DMS 273 (cell line): ENCODE measurements around the gene DMD.

ENCODE experiments used
- DNase-seq: peaks from one replicate; lab custom pipeline; 2025; ENCODE audit not compliant: unreplicated experiment; lab: John Stamatoyannopoulos, UW

The DMD gene

DNA sequence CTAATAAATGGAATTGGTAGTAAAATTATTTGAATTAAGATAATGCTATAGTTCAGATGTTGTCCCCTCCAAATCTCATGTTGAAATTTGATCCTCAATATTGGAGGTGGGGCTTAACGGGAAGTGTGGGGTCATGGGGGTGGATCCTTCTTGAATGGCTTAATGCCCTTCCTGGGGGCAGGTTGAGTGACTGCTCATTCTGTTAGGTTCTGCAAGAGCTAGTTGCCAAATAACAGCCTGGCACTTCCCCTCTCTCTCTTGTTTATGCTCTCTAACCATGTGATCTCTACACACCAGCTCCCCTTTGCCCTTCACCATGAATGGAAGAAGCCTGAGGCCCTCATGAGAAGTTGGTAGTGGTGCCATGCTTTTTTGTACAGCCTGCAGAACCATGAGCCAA, 1414.7 kb downstream of the DMD start:
- DNase-seq, result no peak

GRCh38 chrX:31747411-31747810, 1463.9 kb downstream of the DMD start:
- no peak for DNase-seq

- no peak for DNase-seq
Measured at GRCh38 chrX:31743004-31743403, 1468.3 kb downstream of the DMD start.

GRCh38 chrX:31717474-31717873, 1493.9 kb downstream of the DMD start:
- no peak for DNase-seq

GRCh38 chrX:31715675-31716074, 1495.7 kb downstream of the DMD start:
- DNase-seq, result no peak

DNA sequence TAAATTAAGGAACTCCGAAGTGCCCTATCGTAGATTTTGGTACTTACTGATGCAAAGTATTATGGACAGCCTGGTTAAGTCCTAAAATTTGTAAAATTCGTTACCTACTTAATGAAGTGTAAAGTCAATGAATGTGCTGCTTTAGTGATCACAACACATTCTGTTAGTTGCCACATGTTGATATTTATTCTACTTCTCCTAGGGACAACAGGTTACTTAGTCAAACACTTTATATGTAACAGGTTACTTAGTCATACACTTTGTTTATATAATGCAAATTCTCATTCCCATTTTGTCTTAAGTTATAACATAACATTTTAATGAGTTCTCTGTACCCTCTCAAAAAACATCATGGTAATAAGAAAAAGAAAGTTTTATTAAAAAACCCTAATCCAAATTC, 1496.6 kb downstream of the DMD start:
- no peak for DNase-seq

- DNase-seq, result no peak
Measured at GRCh38 chrX:31713120-31713519, 1498.2 kb downstream of the DMD start.

DNA sequence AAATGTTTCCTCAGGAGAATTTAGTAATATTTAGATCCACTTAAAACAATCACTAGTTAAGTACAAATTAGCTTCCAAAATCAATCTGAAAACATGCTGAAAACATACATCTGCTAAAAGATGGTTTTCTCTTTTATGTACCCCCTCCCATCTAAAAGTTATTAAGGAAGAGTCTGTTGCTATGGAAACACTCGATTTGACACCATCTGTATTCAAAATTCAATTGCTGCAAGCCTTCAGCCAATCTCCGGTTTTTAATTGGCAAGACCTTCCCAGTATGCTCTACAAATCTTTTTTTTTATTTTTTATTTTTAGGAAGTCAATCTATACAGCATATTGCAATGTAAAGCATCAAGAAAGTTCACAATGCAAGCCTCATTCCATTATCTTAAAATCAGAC, 1500.2 kb downstream of the DMD start:
- DNase-seq, result no peak

DNA sequence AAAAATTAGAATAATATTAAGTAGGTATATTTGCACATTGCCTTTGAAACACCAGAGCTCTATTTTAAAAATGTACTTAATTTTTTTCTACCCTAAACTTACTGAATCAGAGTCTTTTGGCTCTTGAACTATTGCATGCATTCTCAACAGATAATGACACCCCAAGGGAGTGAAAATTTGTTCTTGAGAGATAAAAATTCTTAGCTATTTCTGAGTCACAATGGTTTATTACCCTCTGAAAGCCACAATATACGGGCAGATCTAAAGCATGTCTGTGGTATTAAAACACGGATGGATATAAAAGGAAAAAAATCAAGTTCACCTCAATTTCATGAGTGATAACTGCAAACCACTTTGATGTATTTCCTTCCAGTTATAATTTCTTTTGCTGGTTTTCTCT, 1503.2 kb downstream of the DMD start:
- DNase-seq, result no peak

DNA sequence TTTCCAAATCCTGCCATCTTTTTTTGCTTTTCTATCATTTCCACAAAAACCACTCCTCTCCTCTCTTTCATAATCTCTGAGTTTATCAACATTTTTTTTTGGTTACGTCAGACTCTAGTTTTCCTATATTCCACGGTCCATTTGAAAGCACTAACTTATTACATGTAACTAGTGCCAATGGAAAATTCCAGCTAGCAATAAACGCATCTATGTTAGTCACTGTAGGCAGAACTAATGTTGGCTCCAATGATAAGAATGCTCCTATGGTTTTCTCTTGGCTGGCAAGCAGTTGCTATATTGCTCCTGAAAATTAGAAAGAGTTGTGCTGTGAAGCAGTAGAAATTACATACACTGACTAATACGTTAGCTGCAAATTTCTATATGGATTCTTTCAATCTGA, 1504.9 kb downstream of the DMD start:
- no peak for DNase-seq

- DNase-seq, result no peak
Measured at GRCh38 chrX:31705816-31706215, 1505.5 kb downstream of the DMD start.

- no peak for DNase-seq
Measured at GRCh38 chrX:31704938-31705337, 1506.4 kb downstream of the DMD start.

GRCh38 chrX:31702222-31702621, 1509.1 kb downstream of the DMD start:
- no peak for DNase-seq

- no peak for DNase-seq
Measured at GRCh38 chrX:31697294-31697916, 1513.9 kb downstream of the DMD start.

DNA sequence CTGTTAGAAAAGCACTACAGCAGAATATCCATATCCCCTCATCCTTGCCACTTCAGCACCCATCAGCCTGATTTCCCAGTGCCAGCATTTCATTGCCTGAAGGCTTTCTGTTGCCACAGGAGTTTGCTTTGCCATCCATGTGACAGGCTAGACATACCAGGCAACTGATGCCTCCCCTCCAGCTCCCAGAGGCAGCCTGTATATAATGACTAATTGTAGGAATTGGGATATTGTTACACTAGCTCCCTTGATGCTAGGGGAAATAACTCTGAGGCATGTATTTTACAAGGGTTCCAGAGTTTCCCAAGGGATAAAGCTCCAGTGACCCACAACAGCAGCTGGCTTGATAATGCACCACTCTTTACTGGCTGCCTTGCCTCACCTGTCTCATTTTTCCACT, 1531.5 kb downstream of the DMD start:
- DNase-seq, result no peak

- DNase-seq, result no peak
Measured at GRCh38 chrX:31670245-31670644, 1541.1 kb downstream of the DMD start.

DNA sequence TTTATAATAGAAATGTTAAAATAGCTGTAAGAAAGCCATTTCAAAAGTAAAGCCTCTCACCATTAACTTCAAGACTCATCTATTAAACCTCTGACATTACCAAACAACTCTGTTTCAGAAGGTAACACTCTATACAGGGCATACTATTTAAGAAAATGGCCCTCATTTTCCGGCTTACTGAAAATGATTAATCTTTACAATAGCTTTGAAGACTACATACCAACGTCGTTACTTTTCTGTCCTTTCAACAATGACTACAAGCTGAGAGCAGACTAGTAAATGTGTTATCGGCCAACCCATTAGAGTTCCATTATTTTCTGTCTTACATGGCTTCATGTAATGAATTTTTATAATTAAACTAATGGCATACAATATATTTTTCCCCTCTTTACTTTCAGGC, 1545.9 kb downstream of the DMD start:
- no peak for DNase-seq

DNA sequence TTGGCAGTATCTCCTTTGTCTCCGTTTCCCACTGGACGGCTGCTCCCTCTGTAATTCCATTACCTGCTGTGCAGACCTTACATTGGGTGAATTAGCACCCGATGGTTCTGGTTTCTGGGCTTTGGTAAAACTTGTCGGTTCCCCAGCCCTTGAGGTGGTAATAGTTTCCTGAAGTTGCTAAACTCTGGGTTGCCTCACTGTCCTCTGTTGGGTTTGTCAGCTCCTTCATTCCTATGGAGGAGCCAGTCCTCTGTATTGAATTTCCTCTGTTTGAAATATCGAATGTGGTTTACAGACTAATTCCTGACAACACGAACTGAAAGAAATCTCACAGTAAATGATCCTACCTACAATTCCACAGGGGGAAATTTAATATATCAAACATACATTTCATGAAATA, 1548.2 kb downstream of the DMD start:
- no peak for DNase-seq

DNA sequence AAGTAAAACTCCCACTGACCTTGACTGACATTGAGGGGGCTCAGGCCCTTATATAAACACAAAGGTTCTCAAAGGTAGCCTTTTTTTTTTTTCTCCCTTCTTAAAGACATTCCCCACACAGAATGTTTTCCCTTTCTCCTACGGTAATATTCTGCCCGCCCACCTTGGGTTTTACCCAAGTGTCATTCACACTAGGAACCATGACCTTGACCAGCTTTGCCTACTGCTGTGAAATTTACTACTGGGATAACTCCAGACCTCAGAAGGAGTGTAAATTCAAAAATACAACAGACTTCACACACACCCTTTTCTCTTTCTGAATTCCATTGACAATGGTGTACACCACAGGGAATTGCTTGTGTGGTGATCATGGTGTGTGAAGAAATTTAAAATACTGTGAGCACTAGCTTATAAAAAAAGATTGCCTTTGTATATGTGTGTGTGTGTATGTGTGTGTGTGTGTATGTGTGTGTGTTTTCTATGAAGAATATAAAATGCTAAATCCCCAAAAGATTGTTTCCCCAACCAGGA, 1550.0 kb downstream of the DMD start:
- no peak for DNase-seq

GRCh38 chrX:31658360-31658759, 1553.0 kb downstream of the DMD start:
- DNase-seq, result peak; percentile 53

DNA sequence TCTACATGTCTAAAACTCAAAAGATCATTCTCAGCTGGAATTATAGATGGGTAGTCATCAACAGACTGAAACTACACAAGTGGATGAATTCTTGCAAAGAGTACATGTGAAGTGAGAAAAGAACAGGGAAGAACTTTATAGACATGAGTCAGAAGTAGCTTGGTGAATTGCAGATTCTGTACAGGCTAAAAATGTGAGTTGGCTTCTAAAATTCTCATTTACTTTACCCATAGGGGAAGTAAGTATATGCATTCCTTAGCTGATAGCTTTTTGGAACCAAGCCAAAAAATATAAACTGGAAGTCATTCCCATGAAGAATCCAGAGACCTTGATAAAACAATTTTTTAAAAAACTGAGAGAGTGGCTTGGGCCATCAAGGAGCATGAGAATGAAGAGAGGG, 1555.3 kb downstream of the DMD start:
- no peak for DNase-seq

- DNase-seq, result no peak
Measured at GRCh38 chrX:31653422-31653821, 1557.9 kb downstream of the DMD start.

DNA sequence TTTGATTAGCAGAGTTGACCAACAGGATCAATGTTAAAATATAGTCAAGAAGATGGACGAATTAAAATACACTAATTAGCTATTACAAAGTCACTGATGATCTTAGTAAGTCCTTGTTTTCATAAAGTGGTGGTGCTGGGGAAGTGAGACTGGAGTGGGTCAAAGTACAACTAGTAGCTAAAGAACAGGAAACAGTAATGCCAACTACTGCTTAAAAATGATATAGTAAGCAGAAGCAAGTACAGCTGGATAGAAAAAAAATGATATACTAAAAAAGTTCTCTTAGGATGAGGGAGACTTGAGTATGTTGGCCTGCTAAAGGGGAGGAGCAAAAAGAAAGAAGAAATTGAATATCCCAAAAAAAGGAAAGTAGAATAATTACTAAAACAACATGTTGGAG, 1558.7 kb downstream of the DMD start:
- DNase-seq, result no peak
